WTC11 (cell line): Measurements from ENCODE around the gene ZMPSTE24. TPM values are rescaled to one million over a fixed set of nuclear protein-coding genes. Genes with fewer than 3 reads are reported as not detected.

Experiments
- ATAC-seq: fragments of 200-7000 bp; cut with Tn5 transposase; 2 replicates; pipeline ENCODE4 v1.10.0; 2021; ENCODE audit warnings: mild to moderate bottlenecking, moderate library complexity
- CTCF ChIA-PET: fragments of 300-600 bp; sonication (Branson Sonifier 250); formaldehyde crosslinking; loops from one replicate; lab custom pipeline; 2021; ENCODE audit warnings: antibody characterized with exemption; lab: Charles Lee
- POLR2A ChIA-PET: fragments of 350-600 bp; sonication (Branson Sonifier 250); formaldehyde crosslinking; loops from one replicate; lab custom pipeline; 2021; ENCODE audit warnings: antibody characterized with exemption; lab: Charles Lee
- DNase-seq: peaks from one replicate; pipeline ENCODE4 v3.0.0; 2021; ENCODE audit warnings: low spot score
- H3K27ac Mint-ChIP-seq: 2 replicates; pipeline ENCODE4 v1.8.0; 2021; ENCODE audit warnings: mixed read lengths
- H3K27me3 Mint-ChIP-seq: 2 replicates; pipeline ENCODE4 v1.8.0; 2021; ENCODE audit warnings: low read depth, mild to moderate bottlenecking, moderate library complexity, mixed read lengths
- H3K36me3 Mint-ChIP-seq: 2 replicates; pipeline ENCODE4 v1.8.0; 2021; ENCODE audit warnings: mixed read lengths
- H3K4me1 Mint-ChIP-seq: 2 replicates; pipeline ENCODE4 v1.8.0; 2022; ENCODE audit warnings: mixed read lengths
- H3K4me3 Mint-ChIP-seq: 2 replicates; pipeline ENCODE4 v1.8.0; 2021; ENCODE audit warnings: mild to moderate bottlenecking, moderate library complexity, mixed read lengths
- H3K9me3 Mint-ChIP-seq: 2 replicates; pipeline ENCODE4 v1.8.0; 2021; ENCODE audit warnings: mixed read lengths
- CBFB ChIP-seq: sonication (generic); formaldehyde crosslinking; IDR thresholded peaks from 2 replicates; pipeline ENCODE4 v1.8.1; 2022; ENCODE audit warnings: mild to moderate bottlenecking, low read depth, missing genetic modification reagents
- CDX4 ChIP-seq: fragments of 250-450 bp; sonication (Bioruptor Pico); IDR thresholded peaks from 2 replicates; pipeline ENCODE4 v1.9.0; 2021; ENCODE audit warnings: moderate library complexity, mild to moderate bottlenecking, inconsistent platforms, borderline replicate concordance
- CREB1 ChIP-seq: sonication (generic); formaldehyde crosslinking; IDR thresholded peaks from 2 replicates; pipeline ENCODE4 v1.8.0; 2023; ENCODE audit warnings: mild to moderate bottlenecking, missing genetic modification reagents
- EMX1 ChIP-seq: fragments of 250-450 bp; sonication (Bioruptor Pico); IDR thresholded peaks from 2 replicates; pipeline ENCODE4 v1.8.0; 2021; ENCODE audit warnings: mild to moderate bottlenecking
- ESRRA ChIP-seq: sonication (generic); formaldehyde crosslinking; IDR thresholded peaks from 2 replicates; pipeline ENCODE4 v1.8.1; 2022; ENCODE audit warnings: mild to moderate bottlenecking, missing genetic modification reagents, borderline replicate concordance
- FOXP1 ChIP-seq: sonication (generic); formaldehyde crosslinking; IDR thresholded peaks from 2 replicates; pipeline ENCODE4 v1.8.0; 2022; ENCODE audit warnings: missing genetic modification reagents, mild to moderate bottlenecking, moderate library complexity, borderline replicate concordance
- NFE2L1 ChIP-seq: sonication (generic); formaldehyde crosslinking; IDR thresholded peaks from 2 replicates; pipeline ENCODE4 v1.8.1; 2023; ENCODE audit warnings: missing genetic modification reagents
- NR1H2 ChIP-seq: sonication (generic); formaldehyde crosslinking; IDR thresholded peaks from 2 replicates; pipeline ENCODE4 v1.9.0; 2021; ENCODE audit warnings: mild to moderate bottlenecking, moderate library complexity, missing genetic modification reagents
- NR2C2 ChIP-seq: sonication (generic); formaldehyde crosslinking; IDR thresholded peaks from 2 replicates; pipeline ENCODE4 v1.8.0; 2022; ENCODE audit warnings: mild to moderate bottlenecking, missing genetic modification reagents
- SMAD4 ChIP-seq: sonication (generic); formaldehyde crosslinking; IDR thresholded peaks from 2 replicates; pipeline ENCODE4 v1.8.0; 2022; ENCODE audit warnings: mild to moderate bottlenecking, missing genetic modification reagents
- SP1 ChIP-seq: sonication (generic); formaldehyde crosslinking; conservative IDR thresholded peaks from 2 replicates; pipeline ENCODE4 v1.8.1; 2022; ENCODE audit warnings: missing genetic modification reagents
- USF1 ChIP-seq: sonication (generic); formaldehyde crosslinking; IDR thresholded peaks from 2 replicates; pipeline ENCODE4 v1.8.0; 2022; ENCODE audit warnings: mild to moderate bottlenecking, missing genetic modification reagents
- ZNF219 ChIP-seq: sonication (generic); formaldehyde crosslinking; IDR thresholded peaks from 2 replicates; pipeline ENCODE4 v1.8.0; 2023; ENCODE audit warnings: missing genetic modification reagents, mild to moderate bottlenecking, borderline replicate concordance
- ZNF281 ChIP-seq: sonication (generic); formaldehyde crosslinking; IDR thresholded peaks from 2 replicates; pipeline ENCODE4 v1.8.0; 2023; ENCODE audit warnings: mild to moderate bottlenecking, missing genetic modification reagents
- ZNF317 ChIP-seq: sonication (generic); formaldehyde crosslinking; IDR thresholded peaks from 2 replicates; pipeline ENCODE4 v1.8.1; 2023; ENCODE audit warnings: low read depth, mild to moderate bottlenecking, moderate library complexity, missing genetic modification reagents, borderline replicate concordance
- ZNF671 ChIP-seq: fragments of 250-450 bp; sonication (Bioruptor Pico); IDR thresholded peaks from 2 replicates; pipeline ENCODE4 v1.8.0; 2021; ENCODE audit warnings: mild to moderate bottlenecking
- total RNA-seq: library from RNA; stranded (reverse); gene quantifications from 3 replicates; pipeline ENCODE4 v1.2.3, GENCODE V29; 2021
- TF ChIP-seq, protein P1 (sequence below): sonication (generic); formaldehyde crosslinking; IDR thresholded peaks from 2 replicates; pipeline ENCODE4 v1.8.1; 2022; ENCODE audit warnings: missing genetic modification reagents, borderline replicate concordance
- TF ChIP-seq, protein P2 (sequence below): sonication (generic); formaldehyde crosslinking; IDR thresholded peaks from 2 replicates; pipeline ENCODE4 v1.8.1; 2023; ENCODE audit warnings: mild to moderate bottlenecking, missing genetic modification reagents, borderline replicate concordance
- TF ChIP-seq, protein P3 (sequence below): sonication (generic); formaldehyde crosslinking; IDR thresholded peaks from 2 replicates; pipeline ENCODE4 v1.8.1; 2022; ENCODE audit warnings: mild to moderate bottlenecking, missing genetic modification reagents, moderate library complexity, borderline replicate concordance

The ZMPSTE24 gene
- total RNA-seq, 1 experiment from 2014 or later: 31.7 TPM

GRCh38 chr1:40273547-40274166, 15.6 kb downstream of the ZMPSTE24 start (continued):
- TF ChIP-seq, protein P1, sequence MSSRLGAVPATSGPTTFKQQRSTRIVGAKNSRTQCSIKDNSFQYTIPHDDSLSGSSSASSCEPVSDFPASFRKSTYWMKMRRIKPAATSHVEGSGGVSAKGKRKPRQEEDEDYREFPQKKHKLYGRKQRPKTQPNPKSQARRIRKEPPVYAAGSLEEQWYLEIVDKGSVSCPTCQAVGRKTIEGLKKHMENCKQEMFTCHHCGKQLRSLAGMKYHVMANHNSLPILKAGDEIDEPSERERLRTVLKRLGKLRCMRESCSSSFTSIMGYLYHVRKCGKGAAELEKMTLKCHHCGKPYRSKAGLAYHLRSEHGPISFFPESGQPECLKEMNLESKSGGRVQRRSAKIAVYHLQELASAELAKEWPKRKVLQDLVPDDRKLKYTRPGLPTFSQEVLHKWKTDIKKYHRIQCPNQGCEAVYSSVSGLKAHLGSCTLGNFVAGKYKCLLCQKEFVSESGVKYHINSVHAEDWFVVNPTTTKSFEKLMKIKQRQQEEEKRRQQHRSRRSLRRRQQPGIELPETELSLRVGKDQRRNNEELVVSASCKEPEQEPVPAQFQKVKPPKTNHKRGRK (CRISPR knock-in tag): no peak
- TF ChIP-seq USF1 (CRISPR knock-in tag) (no peak), ZNF671 (no peak), CBFB (CRISPR knock-in tag) (no peak), SP1 (no peak), NR1H2 (CRISPR knock-in tag) (no peak), NFE2L1 (CRISPR knock-in tag) (no peak), ZNF281 (no peak), ESRRA (CRISPR knock-in tag) (no peak)
- TF ChIP-seq, protein P2, sequence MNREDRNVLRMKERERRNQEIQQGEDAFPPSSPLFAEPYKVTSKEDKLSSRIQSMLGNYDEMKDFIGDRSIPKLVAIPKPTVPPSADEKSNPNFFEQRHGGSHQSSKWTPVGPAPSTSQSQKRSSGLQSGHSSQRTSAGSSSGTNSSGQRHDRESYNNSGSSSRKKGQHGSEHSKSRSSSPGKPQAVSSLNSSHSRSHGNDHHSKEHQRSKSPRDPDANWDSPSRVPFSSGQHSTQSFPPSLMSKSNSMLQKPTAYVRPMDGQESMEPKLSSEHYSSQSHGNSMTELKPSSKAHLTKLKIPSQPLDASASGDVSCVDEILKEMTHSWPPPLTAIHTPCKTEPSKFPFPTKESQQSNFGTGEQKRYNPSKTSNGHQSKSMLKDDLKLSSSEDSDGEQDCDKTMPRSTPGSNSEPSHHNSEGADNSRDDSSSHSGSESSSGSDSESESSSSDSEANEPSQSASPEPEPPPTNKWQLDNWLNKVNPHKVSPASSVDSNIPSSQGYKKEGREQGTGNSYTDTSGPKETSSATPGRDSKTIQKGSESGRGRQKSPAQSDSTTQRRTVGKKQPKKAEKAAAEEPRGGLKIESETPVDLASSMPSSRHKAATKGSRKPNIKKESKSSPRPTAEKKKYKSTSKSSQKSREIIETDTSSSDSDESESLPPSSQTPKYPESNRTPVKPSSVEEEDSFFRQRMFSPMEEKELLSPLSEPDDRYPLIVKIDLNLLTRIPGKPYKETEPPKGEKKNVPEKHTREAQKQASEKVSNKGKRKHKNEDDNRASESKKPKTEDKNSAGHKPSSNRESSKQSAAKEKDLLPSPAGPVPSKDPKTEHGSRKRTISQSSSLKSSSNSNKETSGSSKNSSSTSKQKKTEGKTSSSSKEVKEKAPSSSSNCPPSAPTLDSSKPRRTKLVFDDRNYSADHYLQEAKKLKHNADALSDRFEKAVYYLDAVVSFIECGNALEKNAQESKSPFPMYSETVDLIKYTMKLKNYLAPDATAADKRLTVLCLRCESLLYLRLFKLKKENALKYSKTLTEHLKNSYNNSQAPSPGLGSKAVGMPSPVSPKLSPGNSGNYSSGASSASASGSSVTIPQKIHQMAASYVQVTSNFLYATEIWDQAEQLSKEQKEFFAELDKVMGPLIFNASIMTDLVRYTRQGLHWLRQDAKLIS (CRISPR knock-in tag): no peak

DNA sequence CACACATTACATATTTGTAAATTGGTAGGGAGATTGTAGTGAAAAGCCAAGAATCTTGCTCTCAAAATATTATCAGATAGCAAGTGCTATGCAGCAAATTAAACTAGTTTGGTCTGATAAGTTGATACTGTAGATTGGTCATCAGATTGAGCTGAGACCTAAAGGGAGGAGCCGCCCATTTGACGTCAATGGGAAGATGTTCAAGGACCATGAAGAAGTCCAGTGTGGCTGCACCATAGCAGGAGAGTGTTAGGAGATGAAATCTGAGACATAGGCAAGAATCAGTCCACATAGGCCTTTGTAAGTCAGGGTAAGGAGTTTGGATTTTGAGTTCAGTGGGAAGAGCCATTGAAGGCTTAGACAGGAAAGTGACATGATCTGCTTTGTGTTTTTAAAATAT, 16.3 kb downstream of the ZMPSTE24 start:
- ChIA-PET POLR2A (no interaction called here), CTCF (interaction anchor here (1.4 kb wide), 1 partner anchor 40 kb away, joined by 4 read pairs; no protein-coding TSS in a partner anchor)
- no peaks in the 10 kb centered on the region for H3K9me3 Mint-ChIP-seq
- DNase-seq (no peak), ATAC-seq (no peak)
- H3K4me3 Mint-ChIP-seq: no peak overlapping the region
- H3K27me3 Mint-ChIP-seq: no peaks in the 10 kb centered on the region
- H3K27ac Mint-ChIP-seq: no peak overlapping the region
- peaks cover 25% of the 10 kb centered on the region for H3K36me3 Mint-ChIP-seq
- H3K4me1 Mint-ChIP-seq: no peaks in the 10 kb centered on the region; the same call in 1 of the 2 replicates
- TF ChIP-seq EMX1 (CRISPR knock-in tag) (no peak), ZNF317 (CRISPR knock-in tag) (no peak), CREB1 (CRISPR knock-in tag) (no peak), CDX4 (CRISPR knock-in tag) (no peak), ZNF219 (CRISPR knock-in tag) (no peak), NR2C2 (CRISPR knock-in tag) (no peak), SMAD4 (CRISPR knock-in tag) (no peak), FOXP1 (no peak)
- TF ChIP-seq, protein P2 (CRISPR knock-in tag): no peak
- TF ChIP-seq, protein P3, sequence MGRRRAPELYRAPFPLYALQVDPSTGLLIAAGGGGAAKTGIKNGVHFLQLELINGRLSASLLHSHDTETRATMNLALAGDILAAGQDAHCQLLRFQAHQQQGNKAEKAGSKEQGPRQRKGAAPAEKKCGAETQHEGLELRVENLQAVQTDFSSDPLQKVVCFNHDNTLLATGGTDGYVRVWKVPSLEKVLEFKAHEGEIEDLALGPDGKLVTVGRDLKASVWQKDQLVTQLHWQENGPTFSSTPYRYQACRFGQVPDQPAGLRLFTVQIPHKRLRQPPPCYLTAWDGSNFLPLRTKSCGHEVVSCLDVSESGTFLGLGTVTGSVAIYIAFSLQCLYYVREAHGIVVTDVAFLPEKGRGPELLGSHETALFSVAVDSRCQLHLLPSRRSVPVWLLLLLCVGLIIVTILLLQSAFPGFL: no peak
